Transverse colon (tissue), 4 donors: ENCODE measurements around the gene ARFGAP1. TPM values are rescaled to one million over a fixed set of nuclear protein-coding genes. Genes with fewer than 3 reads are reported as not detected.

Source experiments
- DNase-seq: peaks from one replicate; pipeline ENCODE4 v3.0.0-alpha.2; 2019
- H3K27ac ChIP-seq, 4 donors: fragments of 200-600 bp; sonication (generic); 2 replicates each; pipeline ENCODE4 v1.5.1; 2016 to 2018; ENCODE audit warnings: inconsistent platforms in 4 of 4
- H3K27me3 ChIP-seq: fragments of 200-600 bp; sonication (generic); 2 replicates; pipeline ENCODE4 v1.5.1; 2017; ENCODE audit warnings: inconsistent platforms
- H3K36me3 ChIP-seq, 4 donors: fragments of 200-600 bp; sonication (generic); 2 replicates each; pipeline ENCODE4 v1.5.1; 2017 to 2019; ENCODE audit warnings: inconsistent platforms in 4 of 4
- H3K4me1 ChIP-seq, 4 donors: fragments of 200-600 bp; sonication (generic); 2 replicates each; pipeline ENCODE4 v1.5.1; 2017 to 2020; ENCODE audit warnings: inconsistent platforms in 4 of 4
- H3K4me3 ChIP-seq, 4 donors: fragments of 200-600 bp; sonication (generic); 1 replicate in 1 of 4; 2 replicates in 3 of 4; pipeline versions ENCODE4 v1.5.1 to v1.6.1; 2017 to 2019; ENCODE audit warnings: inconsistent platforms in 4 of 4
- H3K9me3 ChIP-seq, 2 donors: fragments of 200-600 bp; sonication (generic); 2 replicates each; pipeline ENCODE4 v1.5.1; 2017 to 2019; ENCODE audit warnings: inconsistent platforms in 2 of 2
- EP300 ChIP-seq: sonication (generic); formaldehyde crosslinking; IDR thresholded peaks from one replicate; pipeline ENCODE4 v1.6.1; 2017; ENCODE audit warnings: antibody characterized with exemption, low read depth
- POLR2A ChIP-seq: fragments of 450-650 bp; IDR thresholded peaks from one replicate; pipeline ENCODE4 v1.6.1; 2016; ENCODE audit warnings: antibody characterized with exemption, mild to moderate bottlenecking, moderate library complexity
- POLR2AphosphoS5 ChIP-seq, 3 donors: sonication (generic); formaldehyde crosslinking; IDR thresholded peaks; one replicate each; pipeline ENCODE4 v1.6.1; 2016; ENCODE audit warnings: antibody characterized with exemption in 3 of 3
- WGBS, 2 donors: methylation state at CpG; one replicate each; pipeline ENCODE4 v1.1.5; 2018; ENCODE audit warnings: low coverage in 1 of 2; 5-methylcytosine and 5-hydroxymethylcytosine counted together
- in situ Hi-C, 4 donors: fragments of 200-750 bp; cut with MboI; loops; one replicate each; pipeline versions ENCODE4 v1.15.0 to v1.15.1; 2017; ENCODE audit warnings: low sequenced_read_pairs in 3 of 4, low pct_ligation_motif_present in 1 of 4, low pct_unique_long_range_greater_than_20kb in 1 of 4
- intact Hi-C: fragments of 100-400 bp; cut with DNase I; formaldehyde crosslinking; loops from one replicate; pipeline ENCODE4 v1.15.1; 2023; ENCODE audit warnings: low total_unique reads
- total RNA-seq, 4 donors: library from RNA; depleted of rRNA; stranded (reverse); fragments of >200 nt; gene quantifications; one replicate each; pipeline ENCODE4 v1.1.0, GENCODE V29; 2016
- TF ChIP-seq, protein P1 (sequence below), 5 experiments: fragments of 200-600 bp in 3 of 5; fragments of 450-650 bp in 2 of 5; sonication (generic) in 3 of 5; IDR thresholded peaks; 1 replicate in 2 of 5; 2 replicates in 3 of 5; pipeline ENCODE4 v1.5.1; 2016 to 2017; ENCODE audit warnings: antibody characterized with exemption in 5 of 5, inconsistent platforms in 3 of 5, mild to moderate bottlenecking in 2 of 5, moderate library complexity in 1 of 5

The ARFGAP1 gene
- total RNA-seq, 4 donors from 2014 or later = 43.8 to 200 (median 74.8) TPM

- in situ Hi-C loops = no loop called here
- intact Hi-C loops = no loop called here
- WGBS, 2 donors = 29% methylated on average over 19 of the region's 26 CpGs; no CpG with 5 or more reads in 1 of the 2 donors
Observed at GRCh38 chr20:63290677-63291472, 18.3 kb downstream of the ARFGAP1 start.

DNA sequence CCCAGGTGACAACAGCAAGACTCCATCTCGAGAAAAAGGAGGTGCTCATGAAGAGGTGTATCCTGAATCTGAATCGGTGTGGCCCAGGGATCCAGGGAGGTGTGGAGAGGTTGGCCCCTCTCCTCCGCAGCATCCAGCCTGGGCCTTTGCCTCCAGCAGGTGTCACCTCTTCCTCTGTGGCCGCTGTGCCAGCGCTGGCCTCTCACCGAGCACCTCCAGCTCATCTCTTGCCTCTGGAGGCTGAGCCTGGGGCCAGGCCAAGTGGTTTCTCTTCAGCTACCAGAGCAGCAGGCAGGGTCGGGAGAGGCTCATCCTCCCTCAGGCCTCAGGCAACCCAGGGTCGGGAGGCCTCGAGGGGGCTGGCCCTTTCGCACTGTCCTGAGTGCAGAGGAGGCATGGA is 19.2 kb downstream of the ARFGAP1 start:
- 63 to 75% methylated on average over 6 to 10 of the region's 10 CpGs for WGBS, 2 donors
- in situ Hi-C loops (no loop called here), intact Hi-C loops (no loop called here)
- Histone ChIP-seq H3K27me3 (peaks cover 39% of the 10 kb centered on the region), H3K4me1 (peaks cover 0 to 5% (median 0%) of the 10 kb centered on the region in 4 donors), H3K27ac (no peak overlapping the region), H3K4me3 (no peak overlapping the region), H3K36me3 (peaks cover 0 to 3% (median 0%) of the 10 kb centered on the region in 4 donors), H3K9me3 (no peaks in the 10 kb centered on the region)
- TF ChIP-seq POLR2AphosphoS5 (IDR thresholded peaks at IDR 0.05) (no peak), POLR2A (no peak), EP300 (no peak)
- TF ChIP-seq, protein P1, sequence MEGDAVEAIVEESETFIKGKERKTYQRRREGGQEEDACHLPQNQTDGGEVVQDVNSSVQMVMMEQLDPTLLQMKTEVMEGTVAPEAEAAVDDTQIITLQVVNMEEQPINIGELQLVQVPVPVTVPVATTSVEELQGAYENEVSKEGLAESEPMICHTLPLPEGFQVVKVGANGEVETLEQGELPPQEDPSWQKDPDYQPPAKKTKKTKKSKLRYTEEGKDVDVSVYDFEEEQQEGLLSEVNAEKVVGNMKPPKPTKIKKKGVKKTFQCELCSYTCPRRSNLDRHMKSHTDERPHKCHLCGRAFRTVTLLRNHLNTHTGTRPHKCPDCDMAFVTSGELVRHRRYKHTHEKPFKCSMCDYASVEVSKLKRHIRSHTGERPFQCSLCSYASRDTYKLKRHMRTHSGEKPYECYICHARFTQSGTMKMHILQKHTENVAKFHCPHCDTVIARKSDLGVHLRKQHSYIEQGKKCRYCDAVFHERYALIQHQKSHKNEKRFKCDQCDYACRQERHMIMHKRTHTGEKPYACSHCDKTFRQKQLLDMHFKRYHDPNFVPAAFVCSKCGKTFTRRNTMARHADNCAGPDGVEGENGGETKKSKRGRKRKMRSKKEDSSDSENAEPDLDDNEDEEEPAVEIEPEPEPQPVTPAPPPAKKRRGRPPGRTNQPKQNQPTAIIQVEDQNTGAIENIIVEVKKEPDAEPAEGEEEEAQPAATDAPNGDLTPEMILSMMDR (IDR thresholded peaks at IDR 0.05) = no peak
- DNase-seq = no peak

More at GRCh38 chr20:63290677-63291472, 18.3 kb downstream of the ARFGAP1 start:
- peak; percentile 41 for DNase-seq
- H3K4me1 ChIP-seq = peaks cover 0 to 5% (median 0%) of the 10 kb centered on the region in 4 donors
- TF ChIP-seq, protein P1 (IDR thresholded peaks at IDR 0.05) = peak; percentile 48 to 74 (median 69)
- no peak for TF ChIP-seq POLR2A
- no peak for TF ChIP-seq EP300
- H3K4me3 ChIP-seq = no peak overlapping the region
- H3K27ac ChIP-seq = no peak overlapping the region
- peaks cover 30% of the 10 kb centered on the region for H3K27me3 ChIP-seq
- peaks cover 0 to 3% (median 0%) of the 10 kb centered on the region in 4 donors for H3K36me3 ChIP-seq
- no peaks in the 10 kb centered on the region for H3K9me3 ChIP-seq

GRCh38 chr20:63292292-63292701 is 19.7 kb downstream of the ARFGAP1 start:
- peaks cover 44% of the 10 kb centered on the region for H3K27me3 ChIP-seq
- intact Hi-C loops (no loop called here), in situ Hi-C loops (no loop called here)
- peaks cover 0 to 5% (median 0%) of the 10 kb centered on the region in 4 donors for H3K4me1 ChIP-seq
- H3K9me3 ChIP-seq = no peaks in the 10 kb centered on the region
- TF ChIP-seq EP300 (no peak), POLR2AphosphoS5 (IDR thresholded peaks at IDR 0.05) (no peak), POLR2A (no peak)
- TF ChIP-seq, protein P1 (IDR thresholded peaks at IDR 0.05) = no peak
- peaks cover 0 to 3% (median 0%) of the 10 kb centered on the region in 4 donors for H3K36me3 ChIP-seq
- DNase-seq = no peak
- H3K27ac ChIP-seq = no peak overlapping the region
- 58% methylated on average over 15 of the region's 16 CpGs; no CpG with 5 or more reads in 1 of the 2 donors for WGBS, 2 donors
- no peak overlapping the region for H3K4me3 ChIP-seq

GRCh38 chr20:63292904-63293303 is 20.3 kb downstream of the ARFGAP1 start, which contains the start of gene COL20A1:
COL20A1 (plus strand) TSS chr20:63293186; CDS start chr20:63295108, 1,922 bp downstream.
- no peaks in the 10 kb centered on the region for H3K9me3 ChIP-seq
- intact Hi-C loops (no loop called here), in situ Hi-C loops (no loop called here)
- TF ChIP-seq POLR2AphosphoS5 (IDR thresholded peaks at IDR 0.05) (no peak), EP300 (no peak), POLR2A (no peak)
- TF ChIP-seq, protein P1 (IDR thresholded peaks at IDR 0.05) = no peak
- peaks cover 0 to 5% (median 0%) of the 10 kb centered on the region in 4 donors for H3K4me1 ChIP-seq
- WGBS, 2 donors = 28% methylated on average over 7 of the region's 7 CpGs; no CpG with 5 or more reads in 1 of the 2 donors
- no peak within 1 kb of the TSS for H3K4me3 ChIP-seq
- peaks cover 0 to 3% (median 0%) of the 10 kb centered on the region in 4 donors for H3K36me3 ChIP-seq
- no peak for DNase-seq
- H3K27ac ChIP-seq = no peak within 1 kb of the TSS
- peaks cover 50% of the 10 kb centered on the region for H3K27me3 ChIP-seq
